HUES48 (cell line): ENCODE measurements around the gene SPDYE16.
A peak's percentile ranks its signal among the peaks of the same experiment; 100 is the strongest.
"Not testable (repeated sequence)": the region's sequence is repeated elsewhere in the genome, so short reads cannot be mapped to it uniquely, and the experiment has no call there.

Experiments used
- H3K27ac ChIP-seq: one replicate; pipeline ENCODE4 v1.7.0; 2013; ENCODE audit warnings: low read depth, low read length, inconsistent platforms
- H3K27me3 ChIP-seq: 2 replicates; pipeline ENCODE4 v1.6.1; 2013; ENCODE audit warnings: mild to moderate bottlenecking, low read length; ENCODE audit not compliant: control insufficient read depth, insufficient read depth
- H3K36me3 ChIP-seq: 2 replicates; pipeline ENCODE4 v1.6.1; 2013; ENCODE audit warnings: low read length; ENCODE audit not compliant: control insufficient read depth, insufficient read depth
- H3K4me1 ChIP-seq: 2 replicates; pipeline ENCODE4 v1.6.1; 2013; ENCODE audit warnings: mild to moderate bottlenecking, low read length; ENCODE audit not compliant: control insufficient read depth, insufficient read depth
- H3K4me3 ChIP-seq: 2 replicates; pipeline ENCODE4 v1.5.1; 2013; ENCODE audit warnings: mild to moderate bottlenecking, low read depth, low read length
- H3K9ac ChIP-seq: 2 replicates; pipeline ENCODE4 v1.6.1; 2013; ENCODE audit warnings: mild to moderate bottlenecking, low read depth, low read length, moderate library complexity
- H3K9me3 ChIP-seq: 2 replicates; pipeline ENCODE4 v1.6.1; 2013; ENCODE audit warnings: low read length; ENCODE audit not compliant: control insufficient read depth, insufficient read depth

The SPDYE16 gene

GRCh38 chr7:76572296-76572695, 29.2 kb upstream of the SPDYE16 start:
- not testable (repeated sequence) for H3K4me3 ChIP-seq, H3K27me3 ChIP-seq, H3K9me3 ChIP-seq, H3K4me1 ChIP-seq, H3K36me3 ChIP-seq, H3K27ac ChIP-seq, H3K9ac ChIP-seq

DNA sequence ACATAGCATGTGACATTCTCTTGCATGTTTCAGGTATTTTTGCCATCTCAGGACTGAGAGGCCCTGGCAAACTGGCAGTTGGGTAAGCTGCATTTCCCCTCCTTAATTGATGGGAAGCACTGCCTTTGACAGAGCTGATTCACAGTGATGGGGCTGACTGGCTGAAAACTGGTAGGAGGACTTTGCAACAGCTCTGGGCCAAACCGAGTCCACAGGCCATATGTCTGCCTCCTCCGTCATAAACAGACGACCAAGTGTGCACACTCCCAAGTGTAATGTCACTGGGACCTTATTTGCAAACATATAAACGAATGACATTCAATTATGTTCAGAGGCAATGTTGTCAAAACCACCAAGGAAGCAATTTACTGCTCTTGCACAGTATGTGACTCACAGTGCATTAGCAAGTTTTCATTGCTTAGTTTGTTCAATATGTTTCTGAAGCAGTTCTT, 27.3 kb upstream of the SPDYE16 start:
- not testable (repeated sequence) for H3K4me3 ChIP-seq, H3K36me3 ChIP-seq, H3K9ac ChIP-seq, H3K9me3 ChIP-seq, H3K4me1 ChIP-seq, H3K27ac ChIP-seq, H3K27me3 ChIP-seq

DNA sequence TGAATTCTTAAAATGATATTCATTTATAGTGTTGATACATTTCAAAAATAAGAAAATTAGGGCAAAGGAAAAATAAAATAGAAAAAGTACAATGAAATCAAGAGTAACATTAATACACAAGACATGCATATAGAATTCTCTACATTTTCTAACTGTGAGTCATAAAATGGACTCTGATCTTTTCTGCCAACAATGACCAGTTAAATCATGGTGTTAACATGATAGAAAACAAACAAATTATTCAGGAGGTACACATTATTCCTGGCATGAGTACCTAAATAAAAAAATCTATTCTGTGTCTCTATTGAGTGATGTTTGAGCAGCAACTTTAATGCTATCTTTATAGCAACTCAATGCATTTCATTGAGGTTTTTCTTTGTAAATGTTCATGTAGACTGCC, 25.6 kb upstream of the SPDYE16 start:
- H3K27me3 ChIP-seq, H3K4me3 ChIP-seq, H3K9me3 ChIP-seq, H3K27ac ChIP-seq, H3K9ac ChIP-seq, H3K4me1 ChIP-seq, H3K36me3 ChIP-seq: not testable (repeated sequence)

- H3K4me1 ChIP-seq, H3K36me3 ChIP-seq, H3K27ac ChIP-seq, H3K4me3 ChIP-seq, H3K9ac ChIP-seq, H3K27me3 ChIP-seq, H3K9me3 ChIP-seq: not testable (repeated sequence)
These were observed 24.7 kb upstream of the SPDYE16 start for GRCh38 chr7:76567753-76568152.

DNA sequence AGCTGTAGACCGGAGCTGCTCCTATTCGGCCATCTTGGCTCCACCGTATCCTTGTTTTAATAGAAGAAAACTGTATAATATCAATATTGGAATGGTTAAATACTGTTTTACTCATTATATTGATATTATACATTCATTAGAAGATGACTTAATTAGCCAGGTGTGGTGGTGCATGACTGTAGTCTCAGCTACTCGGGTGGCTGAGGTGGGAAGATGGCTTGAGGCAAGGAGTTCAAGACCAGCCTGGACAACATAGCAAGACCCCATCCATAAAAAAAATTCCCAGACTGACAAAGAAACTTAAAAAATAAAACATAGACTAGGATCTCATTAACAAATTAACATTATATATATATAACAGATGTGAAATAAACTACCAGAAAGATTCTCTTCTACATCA, 24.2 kb upstream of the SPDYE16 start:
- H3K4me1 ChIP-seq, H3K27me3 ChIP-seq, H3K27ac ChIP-seq, H3K4me3 ChIP-seq, H3K9me3 ChIP-seq, H3K36me3 ChIP-seq, H3K9ac ChIP-seq: not testable (repeated sequence)

GRCh38 chr7:76565001-76565400, 21.9 kb upstream of the SPDYE16 start:
- not testable (repeated sequence) for H3K4me3 ChIP-seq, H3K9me3 ChIP-seq, H3K9ac ChIP-seq, H3K36me3 ChIP-seq, H3K27ac ChIP-seq, H3K4me1 ChIP-seq, H3K27me3 ChIP-seq

- H3K36me3 ChIP-seq, H3K9ac ChIP-seq, H3K27me3 ChIP-seq, H3K9me3 ChIP-seq, H3K4me3 ChIP-seq, H3K27ac ChIP-seq, H3K4me1 ChIP-seq: not testable (repeated sequence)
These were observed 18.2 kb upstream of the SPDYE16 start for GRCh38 chr7:76561342-76561741.

DNA sequence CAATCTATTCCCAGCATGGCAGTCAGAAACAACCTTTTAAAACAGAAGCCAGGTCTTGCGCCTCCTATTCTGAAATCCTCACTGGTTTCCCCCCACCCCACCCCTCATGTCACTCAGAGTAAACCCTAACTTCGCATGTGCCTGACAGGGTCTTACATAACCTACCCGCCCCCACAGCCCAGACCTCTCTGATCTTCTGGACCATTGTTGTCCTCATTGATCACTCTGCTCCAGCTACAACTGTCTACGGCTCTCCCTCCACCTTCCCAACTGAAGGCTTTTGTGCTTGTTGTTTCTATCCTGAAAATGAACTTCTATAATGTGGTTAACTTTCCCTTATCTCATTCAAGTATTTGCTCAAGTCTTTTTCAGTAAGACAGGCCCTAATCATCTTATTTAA, 17.1 kb upstream of the SPDYE16 start:
- not testable (repeated sequence) for H3K9me3 ChIP-seq, H3K27ac ChIP-seq, H3K36me3 ChIP-seq, H3K27me3 ChIP-seq, H3K4me1 ChIP-seq, H3K9ac ChIP-seq, H3K4me3 ChIP-seq

- not testable (repeated sequence) for H3K36me3 ChIP-seq, H3K4me3 ChIP-seq, H3K4me1 ChIP-seq, H3K27me3 ChIP-seq, H3K9me3 ChIP-seq, H3K9ac ChIP-seq, H3K27ac ChIP-seq
These were observed 16.6 kb upstream of the SPDYE16 start for GRCh38 chr7:76559685-76560084.

DNA sequence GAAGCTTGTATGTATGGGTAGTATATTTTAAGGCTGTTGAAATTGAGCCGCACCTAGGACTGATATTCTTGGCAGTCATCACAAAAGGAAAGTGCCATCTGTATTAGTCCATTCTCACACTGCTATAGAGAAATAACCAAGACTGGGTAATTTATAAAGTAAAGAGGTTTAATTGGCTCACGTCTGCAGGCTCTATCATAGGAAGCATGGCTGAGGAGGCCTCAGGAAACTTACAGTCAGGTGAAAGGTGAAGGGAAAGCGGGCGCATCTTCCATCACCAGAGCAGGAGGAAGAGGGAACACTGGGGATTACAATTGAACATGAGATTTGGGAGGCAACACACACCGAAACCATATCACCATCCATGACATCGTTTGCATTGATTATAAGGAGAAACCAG, 8.9 kb upstream of the SPDYE16 start:
- not testable (repeated sequence) for H3K9ac ChIP-seq, H3K4me1 ChIP-seq, H3K27ac ChIP-seq, H3K4me3 ChIP-seq, H3K27me3 ChIP-seq, H3K36me3 ChIP-seq, H3K9me3 ChIP-seq

DNA sequence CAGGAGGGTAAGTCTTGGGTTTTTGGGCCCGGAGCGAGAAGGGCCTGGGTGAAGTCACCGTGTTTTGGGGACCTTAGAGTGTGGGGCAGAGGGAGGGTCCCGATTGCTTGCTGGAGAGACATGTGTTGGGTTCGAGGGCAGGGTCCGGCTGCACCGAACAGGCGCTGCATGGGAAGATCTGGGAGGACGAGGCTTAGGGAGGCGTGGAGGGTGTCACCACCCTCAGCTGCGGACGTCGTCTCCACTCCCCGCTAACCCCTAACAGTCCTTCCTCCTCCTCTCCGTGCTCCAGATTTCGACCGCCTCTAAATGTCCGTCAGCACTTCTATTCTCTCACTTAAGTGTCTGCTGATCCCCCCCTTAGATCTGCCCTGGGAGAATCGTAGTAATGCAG, 6.8 kb upstream of the SPDYE16 start:
- H3K4me1 ChIP-seq, H3K36me3 ChIP-seq, H3K9me3 ChIP-seq, H3K27me3 ChIP-seq, H3K27ac ChIP-seq: not testable (repeated sequence)
- Histone ChIP-seq H3K9ac (peak overlapping the region; percentile 72), H3K4me3 (peak overlapping the region; percentile 78)

- H3K27me3 ChIP-seq, H3K9me3 ChIP-seq, H3K4me1 ChIP-seq, H3K36me3 ChIP-seq: not testable (repeated sequence)
- peak overlapping the region; percentile 80 for H3K27ac ChIP-seq
- H3K4me3 ChIP-seq: peak overlapping the region; percentile 78
- peak overlapping the region; percentile 72 for H3K9ac ChIP-seq
These were observed 6.1 kb upstream of the SPDYE16 start for GRCh38 chr7:76549025-76549854.
